IMR-90 (cell line): ENCODE results near the gene ADAMTS13. TPM values are rescaled to one million over a fixed set of nuclear protein-coding genes. Genes with fewer than 3 reads are reported as not detected.

ENCODE experiments used
- ATAC-seq: fragments of 200-7000 bp; cut with Tn5 transposase; 2 replicates; pipeline ENCODE4 v1.9.1; 2020; ENCODE audit warnings: low read depth, mild to moderate bottlenecking, moderate library complexity
- BruUV-seq: library from RNA; stranded (reverse); fragments of 400-500 nt; replicated peaks from 2 replicates; lab custom pipeline; 2021; lab: Mats Ljungman, UMichigan
- CTCF ChIA-PET: fragments of 300-600 bp; formaldehyde crosslinking; extraction: SDS; loops from one replicate; lab custom pipeline; 2021; ENCODE audit warnings: antibody characterized with exemption; lab: Yijun Ruan, JAX
- POLR2A ChIA-PET: fragments of 300-600 bp; sonication (Branson Sonifier 250); formaldehyde crosslinking; loops from one replicate; lab custom pipeline; 2022; ENCODE audit warnings: antibody characterized with exemption; ENCODE audit not compliant: unreplicated experiment; lab: Charles Lee
- DNase-seq: peaks from one replicate; pipeline ENCODE4 v3.0.0; 2013
- H2AFZ ChIP-seq: replicated peaks from 2 replicates; pipeline ENCODE3; 2013; ENCODE audit warnings: low read length, mild to moderate bottlenecking; ENCODE audit not compliant: poor library complexity
- H2AK5ac ChIP-seq: 2 replicates; pipeline ENCODE4 v1.6.1; 2013; ENCODE audit warnings: low read depth, low read length, inconsistent platforms
- H2AK9ac ChIP-seq: replicated peaks from 2 replicates; pipeline ENCODE3; 2013; ENCODE audit warnings: mild to moderate bottlenecking, low read depth, low read length, moderate library complexity; ENCODE audit not compliant: poor library complexity
- H2BK120ac ChIP-seq: 2 replicates; pipeline ENCODE4 v1.6.1; 2013; ENCODE audit warnings: low read depth, low read length, inconsistent platforms
- H2BK15ac ChIP-seq: 3 replicates; pipeline ENCODE4 v1.6.1; 2013; ENCODE audit warnings: low read depth, low read length, inconsistent platforms
- H2BK20ac ChIP-seq: 2 replicates; pipeline ENCODE4 v1.6.1; 2013; ENCODE audit warnings: low read depth, mild to moderate bottlenecking, inconsistent platforms, low read length, moderate library complexity
- H2BK5ac ChIP-seq: 2 replicates; pipeline ENCODE4 v1.6.1; 2013; ENCODE audit warnings: mild to moderate bottlenecking, low read depth, low read length, inconsistent platforms; ENCODE audit not compliant: poor library complexity, severe bottlenecking
- H3K14ac ChIP-seq: replicated peaks from 2 replicates; pipeline ENCODE4 v1.6.1; 2013; ENCODE audit warnings: low read depth, low read length, inconsistent platforms
- H3K18ac ChIP-seq: 2 replicates; pipeline ENCODE4 v1.6.1; 2013; ENCODE audit warnings: low read depth, low read length, control low read depth
- H3K23ac ChIP-seq: 2 replicates; pipeline ENCODE4 v1.6.1; 2013; ENCODE audit warnings: low read depth, low read length, inconsistent platforms
- H3K27ac ChIP-seq: 2 replicates; pipeline ENCODE4 v1.5.1; 2013; ENCODE audit warnings: mild to moderate bottlenecking, control low read depth, low read length; ENCODE audit not compliant: insufficient read depth
- H3K27me3 ChIP-seq: 2 replicates; pipeline ENCODE4 v1.6.1; 2013; ENCODE audit warnings: low read length; ENCODE audit not compliant: control insufficient read depth, insufficient read depth
- H3K36me3 ChIP-seq: 2 replicates; pipeline ENCODE4 v1.6.1; 2013; ENCODE audit warnings: low read length, mixed read lengths; ENCODE audit not compliant: control insufficient read depth, insufficient read depth
- H3K4ac ChIP-seq: 2 replicates; pipeline ENCODE4 v1.6.1; 2013; ENCODE audit warnings: low read depth, low read length, inconsistent platforms
- H3K4me1 ChIP-seq: 2 replicates; pipeline ENCODE4 v1.6.1; 2013; ENCODE audit warnings: low read length, mixed read lengths; ENCODE audit not compliant: control insufficient read depth, insufficient read depth
- H3K4me2 ChIP-seq: 2 replicates; pipeline ENCODE4 v1.6.1; 2013; ENCODE audit warnings: low read depth, mild to moderate bottlenecking, control low read depth, low read length, moderate library complexity
- H3K4me3 ChIP-seq: 2 replicates; pipeline ENCODE4 v1.5.1; 2013; ENCODE audit warnings: low read depth, mild to moderate bottlenecking, control low read depth, low read length, moderate library complexity; ENCODE audit not compliant: insufficient read depth
- H3K56ac ChIP-seq: 2 replicates; pipeline ENCODE4 v1.6.1; 2013; ENCODE audit warnings: low read length, inconsistent platforms; ENCODE audit not compliant: insufficient read depth; ENCODE audit errors: extremely low read depth
- H3K79me1 ChIP-seq, 2 experiments: 2 replicates each; pipeline ENCODE4 v1.6.1; 2013; ENCODE audit warnings: low read length in 2 of 2, inconsistent platforms in 1 of 2, low read depth in 1 of 2
- H3K9ac ChIP-seq: 2 replicates; pipeline ENCODE4 v1.6.1; 2013; ENCODE audit warnings: low read depth, low read length, control low read depth
- H3K9me1 ChIP-seq: 2 replicates; pipeline ENCODE4 v1.6.1; 2013; ENCODE audit warnings: low read length, inconsistent platforms; ENCODE audit not compliant: insufficient read depth
- H3K9me3 ChIP-seq: 2 replicates; pipeline ENCODE4 v1.6.1; 2013; ENCODE audit warnings: low read length; ENCODE audit not compliant: control insufficient read depth, insufficient read depth
- H4K20me1 ChIP-seq: 2 replicates; pipeline ENCODE4 v1.6.1; 2013; ENCODE audit warnings: low read length, inconsistent platforms; ENCODE audit not compliant: insufficient read depth
- H4K5ac ChIP-seq: 2 replicates; pipeline ENCODE4 v1.6.1; 2013; ENCODE audit warnings: mild to moderate bottlenecking, low read depth, low read length, control low read depth
- H4K8ac ChIP-seq, 2 experiments: 2 replicates each; pipeline ENCODE4 v1.6.1; 2013; ENCODE audit warnings: low read depth in 2 of 2, low read length in 2 of 2, control low read depth in 1 of 2, inconsistent platforms in 1 of 2
- H4K91ac ChIP-seq: 2 replicates; pipeline ENCODE4 v1.6.1; 2013; ENCODE audit warnings: low read depth, low read length, inconsistent platforms; ENCODE audit not compliant: insufficient read depth
- CEBPB ChIP-seq: IDR thresholded peaks from 2 replicates; pipeline ENCODE4 v1.6.1; 2012; ENCODE audit warnings: low read depth, low read length, improper control_type of control experiment
- CTCF ChIP-seq: conservative IDR thresholded peaks from 2 replicates; pipeline ENCODE4 v1.5.1; 2012; ENCODE audit warnings: mild to moderate bottlenecking, low read depth, low read length, improper control_type of control experiment
- RAD21 ChIP-seq: IDR thresholded peaks from 2 replicates; pipeline ENCODE4 v1.6.1; 2012; ENCODE audit warnings: low read length, improper control_type of control experiment
- WGBS, 2 experiments: methylation state at CpG; one replicate each; pipeline versions ENCODE4 v1.1.5 to v1.1.7; 2013; ENCODE audit warnings: missing lambda C conversion rate in 2 of 2; ENCODE audit not compliant: insufficient read length in 1 of 2; ENCODE audit errors: extremely low coverage in 2 of 2; 5-methylcytosine and 5-hydroxymethylcytosine counted together
- dilution Hi-C: fragments of 300-500 bp; cut with HindIII; formaldehyde crosslinking; loops from one replicate; pipeline ENCODE4 v1.14.3; 2018; ENCODE audit warnings: low sequenced_read_pairs; ENCODE audit not compliant: unreplicated experiment
- in situ Hi-C: fragments of 300-500 bp; cut with MboI; formaldehyde crosslinking; loops from 3 replicates; pipeline ENCODE4 v1.14.3; 2019; ENCODE audit warnings: low sequenced_read_pairs, inconsistent platforms, mixed read lengths
- intact Hi-C: fragments of 100-400 bp; cut with micrococcal nuclease; formaldehyde crosslinking; loops from 2 replicates; pipeline ENCODE4 v1.10.0; 2022
- polyA plus RNA-seq, 3 experiments: library from polyadenylated mRNA; depleted of rRNA; stranded (reverse); fragments of >200 nt; gene quantifications; 2 replicates each; pipeline ENCODE4 v1.2.3, GENCODE V29; 2012; ENCODE audit warnings: low replicate concordance in 1 of 3
- total RNA-seq: library from RNA; depleted of rRNA; stranded (reverse); fragments of >200 nt; gene quantifications from 2 replicates; pipeline ENCODE4 v1.2.3, GENCODE V29; 2012
- TF ChIP-seq, protein P1 (sequence below): fragments of 150-350 bp; IDR thresholded peaks from 2 replicates; pipeline ENCODE4 v1.6.1; 2017; ENCODE audit warnings: mild to moderate bottlenecking, antibody characterized with exemption, low read length, low read depth

The ADAMTS13 gene
- total and polyA plus RNA-seq, 2 of the 4 experiments (the other 2 are of a cell fraction) = 0.18 to 2.8 TPM

- no TSS peak for BruUV-seq
- intact Hi-C loops (no loop called here), in situ Hi-C loops (no loop called here), dilution Hi-C loops (no loop called here)
- Histone ChIP-seq H3K9me1 (no peaks in the 10 kb centered on the region), H3K18ac (no peak overlapping the region), H3K9ac (no peak overlapping the region), H3K14ac (no peak overlapping the region), H4K20me1 (no peaks in the 10 kb centered on the region), H2BK15ac (no peak overlapping the region), H4K91ac (no peak overlapping the region), H3K4me3 (no peak overlapping the region), H2BK20ac (no peak overlapping the region), H3K4me2 (no peak overlapping the region), H2AK9ac (no peak overlapping the region), H3K4me1 (no peaks in the 10 kb centered on the region), H4K5ac (no peak overlapping the region), H3K27ac (no peak overlapping the region), H3K36me3 (no peaks in the 10 kb centered on the region), H3K23ac (no peak overlapping the region), H2BK5ac (no peak overlapping the region), H2AFZ (no peak overlapping the region), H3K79me1 (no peaks in the 10 kb centered on the region), H2BK120ac (no peak overlapping the region), H4K8ac (no peak overlapping the region), H3K9me3 (no peaks in the 10 kb centered on the region), H3K27me3 (no peaks in the 10 kb centered on the region), H3K4ac (no peak overlapping the region), H3K56ac (no peak overlapping the region), H2AK5ac (no peak overlapping the region)
- DNase-seq (no peak), ATAC-seq (no peak; the same call in 1 of the 2 replicates)
- ChIA-PET CTCF (interaction anchor here (0.6 kb wide), 1 partner anchor 22 kb away, joined by 3 read pairs; no protein-coding TSS in a partner anchor), POLR2A (no interaction called here)
- no peak for TF ChIP-seq CEBPB
- TF ChIP-seq, protein P1, sequence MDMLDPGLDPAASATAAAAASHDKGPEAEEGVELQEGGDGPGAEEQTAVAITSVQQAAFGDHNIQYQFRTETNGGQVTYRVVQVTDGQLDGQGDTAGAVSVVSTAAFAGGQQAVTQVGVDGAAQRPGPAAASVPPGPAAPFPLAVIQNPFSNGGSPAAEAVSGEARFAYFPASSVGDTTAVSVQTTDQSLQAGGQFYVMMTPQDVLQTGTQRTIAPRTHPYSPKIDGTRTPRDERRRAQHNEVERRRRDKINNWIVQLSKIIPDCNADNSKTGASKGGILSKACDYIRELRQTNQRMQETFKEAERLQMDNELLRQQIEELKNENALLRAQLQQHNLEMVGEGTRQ = no peak
- peak; percentile 28 for TF ChIP-seq CTCF
- TF ChIP-seq RAD21 = peak; percentile 30; the same call in 1 of the 2 replicates
- 90% methylated on average over 13 of the region's 20 CpGs; no CpG with 5 or more reads in 1 of the 2 experiments for WGBS, 2 experiments
Measured at GRCh38 chr9:133437753-133438531, 15.8 kb downstream of the ADAMTS13 start.
